GM23338 (cell line): ENCODE measurements around the gene FNDC10. TPM values are rescaled to one million over a fixed set of nuclear protein-coding genes. Genes with fewer than 3 reads are reported as not detected.

Experiments used
- ATAC-seq: fragments of 200-7000 bp; cut with Tn5 transposase; 3 replicates; pipeline ENCODE4 v1.9.1; 2020
- DNase-seq: peaks from one replicate; pipeline ENCODE4 v3.0.0-alpha.2; 2015; ENCODE audit warnings: low spot score
- H2AFZ ChIP-seq: fragments of 200-600 bp; sonication (generic); 2 replicates; pipeline ENCODE4 v1.8.0; 2016; ENCODE audit warnings: antibody characterized with exemption, mild to moderate bottlenecking, moderate library complexity
- H3F3A ChIP-seq: fragments of 200-600 bp; sonication (generic); replicated peaks from 2 replicates; pipeline ENCODE4 v1.8.0; 2017; ENCODE audit warnings: antibody characterized with exemption, mixed run types, low read depth
- H3K27ac ChIP-seq: fragments of 200-600 bp; sonication (generic); 2 replicates; pipeline ENCODE4 v1.6.1; 2016; ENCODE audit warnings: low read depth
- H3K27me3 ChIP-seq: fragments of 200-600 bp; sonication (generic); 2 replicates; pipeline ENCODE4 v1.8.0; 2016; ENCODE audit warnings: mild to moderate bottlenecking, mixed run types, moderate library complexity; ENCODE audit not compliant: insufficient read depth
- H3K36me3 ChIP-seq: fragments of 200-600 bp; sonication (generic); 2 replicates; pipeline ENCODE4 v1.8.0; 2016; ENCODE audit warnings: mild to moderate bottlenecking; ENCODE audit not compliant: insufficient read depth
- H3K4me1 ChIP-seq: fragments of 200-600 bp; sonication (generic); 2 replicates; pipeline ENCODE4 v1.8.0; 2016; ENCODE audit warnings: mild to moderate bottlenecking, moderate library complexity; ENCODE audit not compliant: insufficient read depth
- H3K4me2 ChIP-seq: fragments of 200-600 bp; sonication (generic); 2 replicates; pipeline ENCODE4 v1.7.1; 2017; ENCODE audit warnings: mixed run types
- H3K4me3 ChIP-seq: fragments of 200-600 bp; sonication (generic); 2 replicates; pipeline ENCODE4 v1.6.1; 2016; ENCODE audit warnings: mixed run types
- H3K79me2 ChIP-seq: fragments of 200-600 bp; sonication (generic); replicated peaks from 2 replicates; pipeline ENCODE4 v1.8.0; 2017; ENCODE audit warnings: mild to moderate bottlenecking; ENCODE audit not compliant: insufficient read depth
- H3K9me2 ChIP-seq: fragments of 200-600 bp; sonication (generic); 2 replicates; pipeline ENCODE4 v1.8.0; 2017; ENCODE audit not compliant: insufficient read depth
- H4K20me1 ChIP-seq: fragments of 200-600 bp; sonication (generic); replicated peaks from 2 replicates; pipeline ENCODE4 v1.8.0; 2017; ENCODE audit warnings: mild to moderate bottlenecking; ENCODE audit not compliant: insufficient read depth
- H3K27ac Mint-ChIP-seq: 2 replicates; pipeline ENCODE4 v1.8.0; 2020; ENCODE audit warnings: inconsistent platforms, mild to moderate bottlenecking, moderate library complexity, mixed read lengths
- H3K27me3 Mint-ChIP-seq: 3 replicates; pipeline ENCODE4 v1.8.0; 2022; ENCODE audit warnings: low read depth, mild to moderate bottlenecking, moderate library complexity, mixed read lengths, inconsistent platforms; ENCODE audit not compliant: insufficient read depth, poor library complexity
- H3K36me3 Mint-ChIP-seq: 3 replicates; pipeline ENCODE4 v1.8.0; 2021; ENCODE audit warnings: low read depth, mild to moderate bottlenecking, inconsistent platforms, moderate library complexity, mixed read lengths
- H3K4me1 Mint-ChIP-seq: 3 replicates; pipeline ENCODE4 v1.8.0; 2020; ENCODE audit warnings: mild to moderate bottlenecking, inconsistent platforms, mixed read lengths
- H3K4me3 Mint-ChIP-seq: 3 replicates; pipeline ENCODE4 v1.8.0; 2021; ENCODE audit warnings: moderate library complexity, mild to moderate bottlenecking, inconsistent platforms, mixed read lengths
- H3K9me3 Mint-ChIP-seq: 3 replicates; pipeline ENCODE4 v1.8.0; 2020; ENCODE audit warnings: moderate library complexity, mild to moderate bottlenecking, inconsistent platforms, mixed read lengths
- CREB1 ChIP-seq: fragments of 250-450 bp; sonication (Bioruptor Pico); IDR thresholded peaks from 2 replicates; pipeline ENCODE4 v1.5.0; 2020; ENCODE audit warnings: low read depth, mild to moderate bottlenecking, moderate library complexity
- CTCF ChIP-seq, 2 experiments: fragments of 200-600 bp in 1 of 2; sonication (generic) in 1 of 2; conservative IDR thresholded peaks; 2 replicates each; pipeline versions ENCODE4 v1.5.1 to v1.6.1; 2016 to 2017; ENCODE audit warnings: antibody characterized with exemption in 2 of 2, low read depth in 2 of 2, mild to moderate bottlenecking in 2 of 2, moderate library complexity in 1 of 2
- ETS1 ChIP-seq: IDR thresholded peaks from 2 replicates; pipeline ENCODE4 v1.6.1; 2016; ENCODE audit warnings: antibody characterized with exemption
- EZH2 ChIP-seq: fragments of 200-600 bp; sonication (generic); IDR thresholded peaks from one replicate; pipeline ENCODE4 v1.8.0; 2017; ENCODE audit warnings: antibody characterized with exemption, mild to moderate bottlenecking, low read depth; ENCODE audit not compliant: unreplicated experiment
- EZH2phosphoT487 ChIP-seq: fragments of 200-600 bp; sonication (generic); IDR thresholded peaks from one replicate; pipeline ENCODE4 v1.8.1; 2018; ENCODE audit warnings: antibody characterized with exemption; ENCODE audit not compliant: unreplicated experiment
- JUNB ChIP-seq: IDR thresholded peaks from one replicate; pipeline ENCODE4 v1.6.1; 2016; ENCODE audit warnings: antibody characterized with exemption; ENCODE audit not compliant: unreplicated experiment
- NANOG ChIP-seq: IDR thresholded peaks from 2 replicates; pipeline ENCODE4 v1.6.1; 2016; ENCODE audit warnings: antibody characterized with exemption, borderline replicate concordance
- POLR2AphosphoS5 ChIP-seq: IDR thresholded peaks from 2 replicates; pipeline ENCODE4 v1.6.1; 2016; ENCODE audit warnings: antibody characterized with exemption, low read depth
- REST ChIP-seq: IDR thresholded peaks from one replicate; pipeline ENCODE4 v1.6.1; 2018; ENCODE audit warnings: antibody characterized with exemption; ENCODE audit not compliant: unreplicated experiment
- STAT1 ChIP-seq: IDR thresholded peaks from one replicate; pipeline ENCODE4 v1.6.1; 2016; ENCODE audit warnings: antibody characterized with exemption; ENCODE audit not compliant: unreplicated experiment
- ZNF114 ChIP-seq: fragments of 250-450 bp; sonication (Bioruptor Pico); IDR thresholded peaks from 2 replicates; pipeline ENCODE4 v1.5.0; 2020; ENCODE audit warnings: mild to moderate bottlenecking, moderate library complexity
- ZNF331 ChIP-seq: fragments of 250-450 bp; sonication (Bioruptor Pico); IDR thresholded peaks from 2 replicates; pipeline ENCODE4 v1.5.0; 2020; ENCODE audit warnings: low read depth, mild to moderate bottlenecking, moderate library complexity
- ZNF462 ChIP-seq: fragments of 250-450 bp; sonication (Bioruptor Pico); IDR thresholded peaks from 2 replicates; pipeline ENCODE4 v1.5.0; 2020; ENCODE audit warnings: mild to moderate bottlenecking, moderate library complexity
- polyA plus RNA-seq: library from polyadenylated mRNA; unstranded; fragments of >200 nt; fragmentation: Nextera tagmentation; extraction: Ambion mirVana; gene quantifications from 2 replicates; pipeline ENCODE4 v1.2.1, GENCODE V29; 2016
- total RNA-seq: library from RNA; depleted of rRNA; stranded (reverse); fragments of >200 nt; shearing (Covaris generic); gene quantifications from 2 replicates; pipeline ENCODE4 v1.2.3, GENCODE V29; 2014

The FNDC10 gene
- total and polyA plus RNA-seq, 2 experiments from 2014 or later, result 7.7 to 15.1 TPM

GRCh38 chr1:1591452-1591851, 8.5 kb downstream of the FNDC10 start:
- peaks cover 5% of the 10 kb centered on the region; the same call in 2 of the 3 replicates for H3K9me3 Mint-ChIP-seq
- no peak overlapping the region for H3K4me3 ChIP-seq
- H3K27me3 ChIP-seq, result no peaks in the 10 kb centered on the region
- H3K79me2 ChIP-seq, result no peaks in the 10 kb centered on the region
- H3K9me2 ChIP-seq, result no peaks in the 10 kb centered on the region
- H3F3A ChIP-seq, result no peaks in the 10 kb centered on the region
- H3K27ac ChIP-seq, result no peak overlapping the region
- H2AFZ ChIP-seq, result no peak overlapping the region
- no peaks in the 10 kb centered on the region; the same call in 2 of the 3 replicates for H3K4me1 Mint-ChIP-seq
- ATAC-seq (no peak), DNase-seq (no peak)
- no peak overlapping the region for H3K4me2 ChIP-seq
- H3K27me3 Mint-ChIP-seq, result peaks cover 4% of the 10 kb centered on the region
- TF ChIP-seq STAT1, result no peak
- TF ChIP-seq NANOG, result no peak
- TF ChIP-seq EZH2, result no peak
- TF ChIP-seq ZNF114 (CRISPR knock-in tag), result no peak
- TF ChIP-seq CTCF (conservative IDR thresholded peaks at IDR 0.05; ENCODE audit: low read depth in 2 of 2), result no peak
- TF ChIP-seq POLR2AphosphoS5, result no peak
- no peak for TF ChIP-seq JUNB
- TF ChIP-seq CREB1 (CRISPR knock-in tag), result no peak
- TF ChIP-seq ETS1, result no peak
- no peak for TF ChIP-seq EZH2phosphoT487
- TF ChIP-seq ZNF462 (CRISPR knock-in tag), result no peak
- TF ChIP-seq REST, result no peak
- no peak for TF ChIP-seq ZNF331
- H4K20me1 ChIP-seq, result no peaks in the 10 kb centered on the region
- H3K36me3 Mint-ChIP-seq, result no peaks in the 10 kb centered on the region
- no peak overlapping the region for H3K27ac Mint-ChIP-seq
- no peak overlapping the region for H3K4me3 Mint-ChIP-seq
- no peaks in the 10 kb centered on the region for H3K36me3 ChIP-seq
- no peaks in the 10 kb centered on the region for H3K4me1 ChIP-seq
